Gastroesophageal sphincter (tissue), 3 donors: ENCODE measurements around the gene MUC5B.

Source experiments
- EP300 ChIP-seq: sonication (generic); formaldehyde crosslinking; IDR thresholded peaks from one replicate; pipeline ENCODE4 v1.6.1; 2017; ENCODE audit warnings: antibody characterized with exemption, mild to moderate bottlenecking
- TF ChIP-seq, protein P1 (sequence below), 4 experiments: fragments of 200-600 bp in 2 of 4; fragments of 450-650 bp in 2 of 4; sonication (generic) in 1 of 4; IDR thresholded peaks; one replicate each; pipeline ENCODE4 v1.5.1; 2017 to 2019; ENCODE audit warnings: antibody characterized with exemption in 4 of 4, mild to moderate bottlenecking in 2 of 4, moderate library complexity in 2 of 4

DNA sequence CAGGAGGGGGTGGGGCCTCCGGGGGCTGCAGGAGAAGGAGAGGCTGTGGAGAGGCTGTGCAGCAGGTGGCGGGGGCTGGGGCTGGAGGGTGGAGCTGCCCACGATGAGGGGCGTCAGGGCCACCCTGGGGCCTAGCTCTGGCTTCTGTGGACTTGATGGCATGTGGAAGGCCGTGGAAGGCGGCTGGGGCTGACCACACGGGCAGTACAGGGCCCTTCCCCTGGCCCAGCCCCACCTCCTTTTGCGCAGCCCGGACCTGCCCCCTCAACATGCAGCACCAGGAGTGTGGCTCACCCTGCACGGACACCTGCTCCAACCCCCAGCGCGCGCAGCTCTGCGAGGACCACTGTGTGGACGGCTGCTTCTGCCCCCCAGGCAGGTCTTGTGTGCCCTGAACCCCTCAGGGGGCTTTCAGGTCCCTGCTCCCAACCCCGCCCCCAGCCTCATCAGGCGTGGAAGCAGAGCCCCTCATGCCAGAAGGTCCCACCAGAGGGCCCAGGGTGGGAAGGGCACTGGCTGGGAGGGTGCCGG is 6.1 kb downstream of the MUC5B start:
- TF ChIP-seq, protein P1, sequence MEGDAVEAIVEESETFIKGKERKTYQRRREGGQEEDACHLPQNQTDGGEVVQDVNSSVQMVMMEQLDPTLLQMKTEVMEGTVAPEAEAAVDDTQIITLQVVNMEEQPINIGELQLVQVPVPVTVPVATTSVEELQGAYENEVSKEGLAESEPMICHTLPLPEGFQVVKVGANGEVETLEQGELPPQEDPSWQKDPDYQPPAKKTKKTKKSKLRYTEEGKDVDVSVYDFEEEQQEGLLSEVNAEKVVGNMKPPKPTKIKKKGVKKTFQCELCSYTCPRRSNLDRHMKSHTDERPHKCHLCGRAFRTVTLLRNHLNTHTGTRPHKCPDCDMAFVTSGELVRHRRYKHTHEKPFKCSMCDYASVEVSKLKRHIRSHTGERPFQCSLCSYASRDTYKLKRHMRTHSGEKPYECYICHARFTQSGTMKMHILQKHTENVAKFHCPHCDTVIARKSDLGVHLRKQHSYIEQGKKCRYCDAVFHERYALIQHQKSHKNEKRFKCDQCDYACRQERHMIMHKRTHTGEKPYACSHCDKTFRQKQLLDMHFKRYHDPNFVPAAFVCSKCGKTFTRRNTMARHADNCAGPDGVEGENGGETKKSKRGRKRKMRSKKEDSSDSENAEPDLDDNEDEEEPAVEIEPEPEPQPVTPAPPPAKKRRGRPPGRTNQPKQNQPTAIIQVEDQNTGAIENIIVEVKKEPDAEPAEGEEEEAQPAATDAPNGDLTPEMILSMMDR (IDR thresholded peaks at IDR 0.05) = no peak
- TF ChIP-seq EP300 = no peak
